Activated effector memory CD4-positive, alpha-beta T cell treated with Interleukin-2 at 50 U/mL for 16 hours (primary cell): ENCODE results near the gene CXCL14.

Experiments used
- DNase-seq: peaks from one replicate; pipeline ENCODE4 v3.0.0-alpha.2; 2020

The CXCL14 gene

DNA sequence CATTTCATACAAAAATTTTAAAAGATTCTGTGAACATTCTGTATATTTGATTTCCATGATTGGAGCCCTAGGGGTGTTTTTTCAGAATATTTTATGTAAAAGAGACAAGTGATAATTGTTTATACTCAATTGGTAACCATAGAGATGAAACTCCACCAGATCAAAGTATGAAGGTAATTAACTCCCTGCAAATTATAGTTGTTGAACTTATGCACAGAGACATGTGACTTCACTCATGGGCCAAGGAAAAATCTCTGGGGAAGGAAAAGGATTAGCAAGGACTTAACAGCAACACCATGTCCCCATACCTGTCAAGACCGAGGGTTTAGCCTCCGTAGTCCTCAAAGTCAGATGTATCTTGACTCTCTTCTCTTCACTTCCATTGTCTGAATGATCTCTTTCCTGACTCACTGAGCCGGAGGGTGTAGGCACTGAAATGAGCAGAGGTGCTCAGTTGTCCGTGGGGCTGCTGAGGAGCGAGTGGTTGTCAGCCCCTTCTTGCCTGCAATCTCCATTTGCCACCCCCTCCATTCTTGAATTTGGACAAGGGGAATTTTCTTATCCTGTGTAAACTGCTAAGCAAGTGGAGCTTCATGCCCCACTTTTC is 17.5 kb upstream of the CXCL14 start:
- DNase-seq, result no peak

DNA sequence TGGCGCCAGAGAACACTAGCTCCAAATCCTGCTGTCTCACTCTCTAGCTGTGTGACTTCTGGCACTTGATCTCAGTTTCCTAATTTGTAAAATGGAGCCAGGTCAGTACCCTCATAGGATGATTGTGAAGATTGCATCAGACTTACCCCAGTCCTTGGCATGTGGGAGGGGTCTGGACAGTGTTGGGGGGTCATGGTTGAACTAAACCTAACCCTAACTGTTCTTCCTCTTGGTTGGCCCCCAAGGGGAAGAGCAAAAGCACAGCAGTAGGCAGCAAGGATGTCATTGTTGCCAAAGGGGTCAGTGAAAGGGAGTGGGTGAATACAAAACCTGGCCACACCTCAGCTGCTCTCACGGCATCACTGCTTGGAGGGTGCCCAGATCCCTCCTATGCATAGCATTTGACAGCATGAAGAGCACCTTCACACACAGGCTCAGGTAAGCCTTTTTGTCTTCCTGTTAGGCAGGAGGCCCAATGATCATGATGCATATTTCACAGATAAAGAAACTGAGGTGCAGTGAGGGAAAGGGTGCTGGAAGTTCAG is 15.7 kb upstream of the CXCL14 start:
- no peak for DNase-seq

DNA sequence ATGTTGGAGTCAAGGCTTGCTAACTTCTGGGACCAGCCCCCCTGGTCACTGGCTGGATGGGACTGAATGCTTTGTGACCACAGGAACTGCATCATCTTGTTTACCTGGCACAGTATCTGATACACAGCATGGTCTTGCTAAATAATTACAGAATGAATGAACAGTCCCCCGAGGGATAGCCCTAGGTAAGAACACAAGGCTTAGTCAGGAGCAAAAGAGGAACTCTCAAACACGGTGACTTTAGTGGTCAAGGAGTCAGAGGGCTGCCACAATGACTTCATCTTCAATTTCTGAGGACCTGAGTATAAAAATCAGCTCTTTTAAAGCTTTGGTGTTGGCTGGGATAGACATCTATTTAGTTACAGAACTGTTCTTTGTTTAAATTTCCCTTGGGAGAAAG is 15.1 kb upstream of the CXCL14 start:
- no peak for DNase-seq

DNA sequence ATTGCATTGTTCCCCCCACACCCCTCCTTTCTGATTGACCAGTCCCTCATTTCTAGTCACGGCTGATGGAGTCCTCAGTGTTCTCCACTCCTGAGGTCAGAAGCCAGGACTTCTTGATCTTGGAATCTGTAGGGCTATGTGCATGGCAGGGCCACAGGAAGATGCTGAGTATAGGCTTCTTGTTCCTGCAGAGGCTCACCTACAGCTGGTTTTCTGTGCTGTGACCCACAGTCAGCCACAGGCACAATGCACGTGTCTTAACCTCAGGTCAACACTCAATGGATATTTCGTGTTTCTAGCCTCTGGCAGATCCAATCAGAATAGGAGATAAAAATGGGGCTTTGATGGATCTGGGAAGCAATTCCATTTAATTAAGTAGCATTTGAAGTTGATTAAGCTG is 14.3 kb upstream of the CXCL14 start:
- DNase-seq, result no peak

DNA sequence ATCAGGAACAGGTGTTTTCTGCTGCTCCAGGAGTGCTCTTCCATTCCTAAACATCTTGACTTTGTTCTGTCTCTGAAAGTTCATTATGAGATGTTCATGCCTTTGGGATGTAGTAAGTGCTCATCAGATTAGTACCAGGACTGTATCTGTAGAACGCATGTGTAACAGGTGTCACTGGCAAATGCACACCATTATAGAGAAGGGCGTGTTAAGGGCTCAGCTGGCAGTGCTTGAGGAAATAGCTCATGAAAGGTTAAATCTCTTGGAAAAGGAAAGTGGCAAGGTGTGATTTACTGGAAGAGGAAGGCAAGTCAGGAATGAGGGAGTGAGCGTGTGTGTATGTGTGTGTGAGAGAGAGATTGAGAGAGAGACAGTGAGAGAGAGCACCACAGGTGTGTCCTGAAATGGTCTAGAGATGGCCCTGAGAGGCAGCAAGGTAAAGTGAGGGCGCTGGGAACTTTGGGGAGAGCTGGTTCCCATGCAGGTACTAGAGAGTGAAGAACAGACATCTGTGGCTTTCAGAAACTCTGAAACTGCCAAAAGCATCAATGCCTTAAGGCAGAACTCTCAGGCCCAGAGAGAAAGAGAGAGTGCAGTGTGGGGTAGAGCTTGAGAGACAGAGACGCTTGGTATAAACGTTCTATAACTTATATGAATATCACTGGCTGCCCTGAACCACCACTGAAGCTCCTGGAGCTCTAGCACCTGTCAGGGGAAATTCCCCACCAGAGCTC is 13.7 kb upstream of the CXCL14 start:
- no peak for DNase-seq

DNA sequence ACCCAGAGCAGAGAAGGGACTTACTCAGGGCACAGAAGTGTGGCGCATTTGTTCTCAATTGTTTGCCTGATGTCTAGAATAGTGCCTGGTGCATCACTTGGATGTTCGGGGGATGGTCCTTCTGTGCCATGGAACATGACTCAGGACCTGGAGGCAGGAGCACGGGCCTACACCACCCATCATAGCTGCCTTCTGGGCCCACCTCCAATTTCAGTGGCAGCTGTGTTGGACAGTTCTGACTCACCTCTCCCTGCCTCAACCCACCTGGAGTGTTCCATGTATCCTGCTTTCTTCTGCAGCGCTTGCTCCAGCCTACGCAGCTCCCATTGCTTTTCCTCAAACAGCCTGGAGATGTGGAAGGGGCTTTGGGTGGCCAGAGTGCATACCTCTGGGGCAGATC is 12.5 kb upstream of the CXCL14 start:
- DNase-seq, result no peak

DNA sequence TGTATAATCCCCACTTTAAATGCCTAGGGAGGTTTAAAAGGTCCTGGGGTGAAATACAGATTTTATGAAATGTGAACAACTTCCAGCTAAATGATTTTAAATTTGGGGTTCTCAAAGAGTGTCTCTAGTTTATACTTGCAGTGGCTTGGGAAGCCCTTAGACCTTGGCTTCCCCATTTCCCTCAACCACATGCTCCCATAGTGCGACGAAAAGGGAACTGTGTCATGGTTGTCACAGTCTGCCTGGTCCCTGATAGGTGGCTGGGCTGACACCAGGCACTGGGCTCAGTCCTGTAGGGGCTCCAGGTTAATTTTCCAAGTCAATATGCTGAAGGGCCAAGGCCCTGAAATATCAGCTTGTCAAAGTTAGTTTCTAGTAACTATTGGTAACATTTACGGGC is 10.4 kb upstream of the CXCL14 start:
- no peak for DNase-seq

DNA sequence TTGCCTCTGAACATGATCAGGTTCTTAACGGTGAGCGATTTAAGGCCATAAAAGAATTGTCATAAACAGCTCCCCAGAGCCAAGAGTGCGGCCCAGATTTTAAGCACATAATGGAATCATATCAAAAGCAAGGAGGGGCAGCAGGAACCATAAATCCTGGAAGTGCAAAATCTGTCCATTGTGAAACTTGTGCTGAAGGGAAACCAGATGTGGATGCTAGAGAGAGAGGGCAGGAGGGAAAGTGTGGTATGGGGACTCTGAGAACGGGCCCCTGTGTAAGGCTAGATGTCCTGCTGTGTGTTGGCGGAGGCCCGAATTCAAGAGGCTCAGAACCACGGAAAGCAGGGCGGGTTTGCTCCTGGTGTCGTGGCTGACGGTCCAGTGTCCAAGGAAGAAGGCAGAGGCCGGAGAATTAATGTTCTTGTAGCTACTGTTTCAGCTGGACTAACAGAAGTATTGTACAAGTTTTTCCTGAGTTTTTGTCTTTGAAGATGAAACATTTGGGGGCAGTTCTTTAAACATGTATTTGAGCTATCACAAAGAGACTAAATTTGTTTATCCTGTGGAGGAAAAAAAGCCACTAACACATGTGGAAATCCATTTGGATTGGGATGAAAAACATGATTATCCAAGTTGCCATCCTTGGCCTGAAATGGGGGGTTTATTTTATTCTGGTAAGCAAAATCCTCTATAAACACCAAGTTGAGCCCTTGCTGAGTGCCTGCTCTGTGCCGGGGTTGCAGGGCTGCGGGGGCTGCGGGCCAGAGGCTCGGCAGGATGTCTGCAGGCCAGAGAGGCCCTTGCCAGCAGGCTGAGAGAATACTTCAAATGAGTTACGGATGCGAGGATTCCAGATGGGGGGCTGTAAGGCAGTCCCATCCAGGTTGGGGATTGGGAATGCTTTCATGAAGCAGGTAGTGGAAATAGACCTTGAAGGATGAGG is 9.2 kb upstream of the CXCL14 start:
- DNase-seq, result no peak

DNA sequence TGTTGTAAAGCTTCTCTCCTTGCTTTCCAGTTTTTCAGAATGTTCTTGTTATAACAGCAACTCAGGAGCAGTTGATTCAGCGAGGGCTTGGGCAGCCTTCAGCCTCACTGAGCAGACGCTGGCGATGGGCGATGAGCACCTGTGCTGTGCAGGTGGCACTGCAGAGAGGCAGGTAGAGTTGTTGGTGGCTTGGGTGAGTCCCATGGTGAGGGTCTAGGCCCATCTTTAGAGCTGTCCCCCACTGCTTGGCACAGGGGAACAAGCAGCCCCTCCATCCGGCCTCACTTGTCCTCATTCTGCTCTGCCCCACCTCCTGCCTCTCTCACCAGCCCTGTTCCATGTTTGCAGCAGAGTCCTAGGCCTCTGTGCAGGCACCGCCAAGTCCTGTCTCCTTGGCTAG is 6.1 kb upstream of the CXCL14 start:
- no peak for DNase-seq

DNA sequence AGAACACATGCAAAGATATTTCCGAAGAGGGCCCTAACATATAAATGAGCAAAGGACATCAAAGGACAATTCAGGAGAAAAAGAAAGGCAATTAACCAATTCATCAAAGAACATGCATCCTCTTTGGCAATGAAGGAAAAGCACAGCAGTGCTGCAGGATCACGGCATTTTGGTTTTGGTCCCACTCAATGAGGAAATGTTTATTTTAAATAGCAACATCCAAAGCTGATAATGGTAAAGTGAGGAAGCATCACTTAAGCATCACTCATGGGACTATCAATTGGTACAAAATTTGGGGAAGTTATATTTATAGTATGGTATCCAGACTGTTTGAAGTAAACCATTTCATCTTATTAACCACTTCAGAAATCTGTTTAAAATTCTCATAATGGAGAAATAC is 5.5 kb upstream of the CXCL14 start:
- no peak for DNase-seq

DNA sequence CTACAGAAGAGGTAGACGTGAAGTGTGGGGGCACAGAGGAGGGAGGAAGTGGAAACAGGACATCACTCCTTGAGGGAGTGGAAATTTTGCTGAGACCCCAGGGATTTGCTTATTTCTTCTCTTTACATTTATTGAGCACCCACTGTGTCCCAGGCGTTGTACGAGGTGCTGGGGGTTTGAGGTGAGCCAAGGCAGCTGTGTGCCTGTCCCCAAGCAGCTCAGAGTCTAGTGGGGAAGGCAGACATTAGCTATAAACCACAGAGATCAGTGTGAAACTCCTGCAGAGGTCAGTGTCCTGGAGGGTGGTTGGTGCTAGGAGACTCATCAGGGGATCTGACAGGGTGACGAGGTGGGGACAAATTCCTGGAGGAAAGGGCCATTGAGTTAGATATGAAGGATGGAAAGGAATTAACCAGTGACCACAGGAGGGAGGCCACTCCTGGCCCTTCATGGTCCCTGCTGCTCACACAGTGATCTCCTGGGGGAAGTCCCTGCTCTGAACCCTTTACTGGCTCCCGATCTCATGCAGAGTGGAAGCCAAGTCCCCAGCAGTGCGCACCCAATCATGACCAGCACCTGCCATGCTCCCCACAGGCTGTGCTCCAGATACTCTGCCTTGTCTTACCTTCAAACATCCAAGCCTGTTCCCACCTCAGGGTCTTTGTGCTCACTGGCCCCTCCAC is 3.4 kb upstream of the CXCL14 start:
- no peak for DNase-seq

DNA sequence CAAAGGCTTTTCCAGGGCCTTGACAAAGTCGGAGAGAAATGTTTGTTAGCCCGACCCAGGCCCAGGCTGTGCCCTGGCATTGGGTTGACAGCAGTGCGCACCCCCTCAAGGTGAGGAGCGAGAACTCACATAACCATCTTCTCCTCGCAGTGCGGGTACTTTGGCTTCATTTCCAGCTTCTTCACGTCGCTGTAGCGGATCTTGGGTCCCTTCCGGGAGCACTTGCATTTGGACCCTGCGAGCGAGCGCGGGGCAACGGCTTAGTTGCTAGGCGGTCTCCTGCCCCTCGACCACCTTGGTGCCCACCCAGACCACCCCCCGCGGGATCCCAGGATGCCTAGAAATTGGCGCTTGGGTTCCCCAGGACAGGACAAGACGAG is 496 bp downstream of the CXCL14 start:
- DNase-seq, result no peak

DNA sequence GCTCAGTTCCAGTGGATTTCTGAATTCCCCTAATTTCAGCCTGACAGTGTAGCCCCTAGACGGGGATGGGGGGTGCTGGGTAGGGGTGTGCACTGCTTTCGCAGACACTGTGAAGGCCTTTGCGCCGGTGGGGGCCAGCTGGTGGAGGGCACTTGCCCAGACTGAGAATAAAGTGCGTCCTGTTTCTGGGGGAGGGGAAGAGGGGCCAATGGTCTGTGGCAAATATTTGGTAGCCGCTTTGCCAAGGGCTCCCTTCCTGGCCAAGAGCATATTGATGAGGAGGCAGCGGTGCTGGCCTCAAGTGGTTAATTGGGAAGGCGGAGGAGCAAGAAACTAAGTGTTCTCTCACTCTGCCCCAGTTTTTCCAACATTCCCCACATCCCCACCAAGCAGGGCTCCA is 1.4 kb downstream of the CXCL14 start:
- DNase-seq, result no peak

DNA sequence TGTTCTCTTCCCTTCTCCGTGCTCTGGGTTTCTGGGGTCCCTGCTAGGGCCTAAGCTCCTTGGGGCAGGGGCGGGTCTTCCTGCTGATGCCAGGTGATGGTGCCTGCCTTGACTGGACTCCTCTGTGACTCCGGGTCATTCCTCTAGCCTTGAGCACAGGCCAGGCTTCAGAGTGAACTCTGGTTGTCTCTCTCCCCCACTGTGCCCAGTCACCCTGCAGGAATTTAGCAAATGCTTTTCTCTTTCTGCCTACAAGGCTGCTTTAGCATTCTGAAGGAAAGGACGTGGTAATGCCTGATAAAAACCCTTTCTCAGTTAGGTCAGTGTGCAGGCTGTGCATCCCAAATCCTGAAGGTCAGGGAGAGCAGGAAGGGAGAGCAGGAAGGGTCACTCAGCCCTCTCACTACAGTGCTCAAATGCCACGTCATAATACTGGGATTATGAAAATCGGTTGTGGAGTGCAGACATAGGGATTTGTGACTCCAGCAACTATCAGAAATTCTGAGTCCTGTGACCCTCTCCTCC is 2.7 kb downstream of the CXCL14 start:
- DNase-seq, result no peak

DNA sequence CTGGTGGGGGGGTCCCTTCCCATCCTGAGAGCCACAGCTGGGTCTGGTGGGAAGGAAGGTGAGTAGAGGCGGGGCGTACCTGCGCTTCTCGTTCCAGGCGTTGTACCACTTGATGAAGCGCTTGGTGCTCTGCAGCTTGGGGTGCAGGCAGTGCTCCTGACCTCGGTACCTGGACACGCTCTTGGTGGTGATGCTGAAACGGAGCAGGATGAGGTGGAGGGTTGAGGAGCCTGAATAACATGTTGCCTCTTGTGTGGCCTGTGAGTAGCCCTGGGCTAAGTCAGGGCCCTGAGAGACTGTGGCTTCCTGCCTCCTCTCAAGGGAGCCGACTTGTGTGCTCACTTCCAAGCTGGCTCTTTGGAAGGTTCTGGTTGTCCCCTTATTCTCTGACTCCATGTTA is 4.3 kb downstream of the CXCL14 start:
- no peak for DNase-seq

DNA sequence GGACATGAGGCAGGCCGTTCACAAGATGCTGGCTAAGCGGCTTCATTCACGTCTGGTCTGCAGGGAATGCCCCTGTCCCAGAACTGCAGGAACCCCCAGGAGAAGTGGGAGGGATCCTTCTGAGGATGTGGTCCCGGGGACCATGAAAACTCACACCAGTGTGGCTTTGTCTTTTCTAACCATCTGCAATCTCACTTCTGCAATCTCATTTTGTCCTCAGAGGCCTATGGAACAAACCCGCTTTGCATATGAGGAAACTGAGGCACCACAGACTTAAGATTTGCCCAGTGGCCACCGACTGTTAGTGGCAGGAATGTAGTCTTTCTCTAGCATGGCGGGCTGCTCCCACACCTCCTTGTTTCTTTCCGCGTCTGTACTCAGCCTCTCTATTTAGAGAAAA is 6.9 kb downstream of the CXCL14 start:
- no peak for DNase-seq

DNA sequence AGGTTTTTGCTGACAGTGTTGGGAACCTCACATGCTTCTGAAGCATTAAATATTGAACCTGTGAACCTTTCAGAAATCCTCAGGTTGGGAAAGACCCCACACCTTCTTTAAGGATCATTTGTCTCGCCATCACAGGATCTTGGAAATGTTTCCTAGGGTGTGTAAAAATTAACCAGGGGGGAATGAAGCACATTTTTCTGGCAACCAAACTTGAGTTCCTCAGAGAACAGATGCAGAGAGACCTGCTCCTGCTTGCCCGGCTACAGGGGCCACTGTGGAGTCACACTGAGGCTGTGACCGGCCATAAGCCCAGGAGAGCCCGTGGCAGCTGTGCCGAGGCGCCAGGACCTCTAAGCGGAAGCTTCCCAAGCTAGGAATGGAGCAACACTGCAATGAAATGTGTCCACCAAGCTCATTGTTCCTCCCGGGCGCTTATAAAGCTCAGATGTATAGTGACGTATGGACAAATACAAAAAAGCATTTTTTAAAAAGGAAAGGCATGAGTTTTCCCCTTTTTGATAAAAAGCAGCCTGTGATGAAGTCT is 7.7 kb downstream of the CXCL14 start:
- DNase-seq, result no peak

DNA sequence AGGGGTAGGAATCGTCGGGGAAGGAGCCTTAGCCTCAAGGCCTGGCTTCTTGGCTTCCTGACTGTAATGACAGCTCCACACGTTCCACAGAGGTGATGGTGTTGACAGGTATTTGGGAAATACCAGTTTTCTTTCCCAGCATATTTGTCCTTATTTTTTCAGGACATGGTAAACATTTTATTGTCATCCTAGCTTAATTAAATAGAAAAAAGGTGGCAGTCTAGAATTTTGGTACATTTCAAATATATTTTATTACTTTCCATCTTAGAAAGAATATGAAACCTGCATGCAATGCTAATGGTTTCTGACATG is 8.4 kb downstream of the CXCL14 start:
- DNase-seq, result no peak

DNA sequence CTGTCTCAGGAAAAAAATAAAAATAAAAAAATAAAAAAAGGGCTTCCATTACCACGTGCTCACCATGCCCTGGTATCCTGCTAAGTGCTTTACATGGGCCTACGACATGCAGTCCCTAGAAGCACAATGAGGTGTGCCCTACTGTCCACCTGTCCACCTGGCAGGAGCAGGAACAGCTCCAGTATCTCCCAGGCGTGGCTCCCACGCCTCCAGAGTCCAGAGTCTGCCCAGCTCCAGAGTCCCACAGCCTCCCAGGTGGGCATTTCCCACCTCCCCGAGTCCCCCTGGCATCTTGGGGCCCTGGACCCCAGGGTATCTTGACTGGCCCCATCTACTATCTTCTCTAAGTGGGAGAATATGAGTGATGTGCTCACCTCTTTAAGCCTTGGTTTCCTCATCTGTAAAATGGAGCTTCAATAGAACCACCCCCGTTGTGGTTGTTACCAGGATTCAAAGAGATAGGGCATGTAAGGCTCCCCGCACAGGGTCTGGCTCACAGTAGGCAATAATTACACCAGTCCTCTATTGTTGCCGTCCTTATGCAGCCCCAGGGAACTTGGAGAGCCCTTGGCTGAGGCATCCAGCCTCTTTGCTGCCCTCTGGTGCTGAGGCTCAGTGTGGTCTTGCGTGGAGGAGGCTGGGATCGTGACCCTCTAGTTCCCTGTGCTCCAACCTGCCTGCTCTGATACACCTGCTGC is 8.9 kb downstream of the CXCL14 start:
- no peak for DNase-seq

DNA sequence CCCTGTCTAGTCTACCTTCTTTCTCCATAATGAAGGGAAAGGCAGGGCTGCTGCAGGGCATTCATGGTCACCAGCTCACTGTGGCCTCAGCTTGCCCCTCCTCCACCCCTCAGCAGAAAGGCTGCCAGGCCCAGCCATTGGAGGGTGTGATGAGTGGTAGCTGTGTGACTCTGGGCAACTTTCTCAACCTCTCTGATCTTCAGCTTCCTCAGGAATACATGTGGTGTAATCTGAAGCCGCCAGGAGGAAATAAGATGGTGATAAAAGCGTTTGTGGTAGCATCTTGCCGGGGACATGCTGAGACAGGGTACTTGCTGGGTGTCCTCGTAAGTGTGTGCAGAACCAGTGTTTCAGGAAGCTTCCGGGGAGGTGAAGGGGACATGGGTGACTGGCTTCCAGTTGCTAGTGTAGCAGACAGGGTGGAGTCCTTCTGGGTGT is 9.8 kb downstream of the CXCL14 start:
- DNase-seq, result no peak

DNA sequence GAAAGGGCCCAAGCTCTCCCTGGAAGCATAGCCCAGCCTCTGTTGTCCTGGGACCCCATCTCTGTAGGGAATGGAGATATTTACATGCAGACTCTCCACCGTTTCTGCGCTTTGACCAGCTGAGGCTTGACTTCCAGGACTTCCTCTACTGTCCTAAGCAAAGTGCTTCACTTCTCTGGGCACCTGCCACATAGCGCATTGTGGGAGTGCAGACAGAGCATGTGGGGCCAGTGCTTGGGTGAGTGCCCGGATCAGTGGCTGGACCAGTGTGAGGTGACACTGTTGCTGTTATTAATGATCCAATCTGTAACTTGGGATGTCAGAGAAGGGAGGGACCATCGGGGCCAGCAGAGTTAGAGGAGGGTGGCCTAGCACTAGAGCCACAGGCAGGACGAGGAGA is 10.5 kb downstream of the CXCL14 start:
- DNase-seq, result no peak

DNA sequence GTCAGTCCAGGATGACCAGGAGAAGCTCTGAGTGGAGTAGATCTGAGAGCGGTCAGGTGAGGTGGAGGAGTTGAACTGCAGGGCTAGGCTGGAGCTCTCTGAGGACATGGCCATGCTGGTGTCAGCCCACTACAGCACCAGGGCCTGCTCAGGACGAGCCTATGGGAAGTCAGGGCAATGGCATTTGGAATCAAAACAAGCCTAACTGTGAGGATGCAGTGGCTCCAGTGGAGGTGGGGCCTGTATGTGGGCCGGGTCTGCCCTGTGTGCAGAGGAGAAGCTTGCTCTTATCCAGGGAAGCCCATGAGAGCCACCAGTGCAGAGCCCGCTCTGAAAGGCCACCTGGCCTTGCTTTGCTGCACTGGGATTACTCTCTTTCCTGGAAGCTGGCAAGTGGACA is 11.1 kb downstream of the CXCL14 start:
- no peak for DNase-seq
